GM12865 (cell line): ENCODE data around the gene NEDD4L.
A peak's percentile ranks its signal among the peaks of the same experiment; 100 is the strongest.

Experiments
- DNase-seq: peaks from one replicate; pipeline ENCODE4 v3.0.0; 2010; ENCODE audit warnings: low read depth
- H3K4me3 ChIP-seq: 2 replicates; pipeline ENCODE4 v1.5.1; 2011; ENCODE audit warnings: mild to moderate bottlenecking, low read depth, low read length, control low read depth
- TF ChIP-seq, protein P1 (sequence below): IDR thresholded peaks from 2 replicates; pipeline ENCODE4 v1.5.1; 2011; ENCODE audit warnings: low read length, control low read depth, low read depth, inconsistent platforms; ENCODE audit not compliant: insufficient read depth; ENCODE audit errors: missing control alignments

Gene NEDD4L

DNA sequence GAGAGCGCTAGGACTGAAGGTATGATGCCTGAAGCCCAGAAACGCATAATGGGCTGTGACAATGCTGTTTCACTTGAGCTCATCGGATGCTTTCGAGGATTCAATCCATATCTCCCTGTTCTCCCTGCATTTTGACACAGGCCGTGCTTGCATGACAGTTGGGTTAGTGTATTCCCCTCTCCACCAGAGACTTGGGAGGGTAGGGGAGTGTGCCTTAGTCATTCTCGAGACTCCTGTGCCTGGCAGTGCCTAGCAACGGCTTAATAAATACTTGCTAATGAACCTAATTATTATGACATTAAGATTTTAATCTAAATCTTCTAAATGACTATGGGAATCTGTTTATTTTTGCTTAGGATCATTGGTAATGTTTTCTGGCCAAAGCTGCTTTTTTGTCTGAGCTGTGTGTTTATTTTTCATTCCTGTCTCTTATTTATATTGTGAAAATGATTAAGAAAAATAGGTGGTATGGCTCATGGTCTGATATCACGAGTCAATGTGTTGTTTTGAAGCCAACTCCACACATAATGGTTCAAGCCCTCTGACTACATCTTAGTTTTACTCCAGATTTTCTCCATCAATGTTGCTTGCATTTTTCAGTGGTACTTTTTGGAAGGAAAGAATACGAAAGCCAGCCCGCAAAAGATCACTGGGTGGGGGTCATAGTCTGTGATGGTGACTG, 61.3 kb downstream of the NEDD4L start:
- TF ChIP-seq, protein P1, sequence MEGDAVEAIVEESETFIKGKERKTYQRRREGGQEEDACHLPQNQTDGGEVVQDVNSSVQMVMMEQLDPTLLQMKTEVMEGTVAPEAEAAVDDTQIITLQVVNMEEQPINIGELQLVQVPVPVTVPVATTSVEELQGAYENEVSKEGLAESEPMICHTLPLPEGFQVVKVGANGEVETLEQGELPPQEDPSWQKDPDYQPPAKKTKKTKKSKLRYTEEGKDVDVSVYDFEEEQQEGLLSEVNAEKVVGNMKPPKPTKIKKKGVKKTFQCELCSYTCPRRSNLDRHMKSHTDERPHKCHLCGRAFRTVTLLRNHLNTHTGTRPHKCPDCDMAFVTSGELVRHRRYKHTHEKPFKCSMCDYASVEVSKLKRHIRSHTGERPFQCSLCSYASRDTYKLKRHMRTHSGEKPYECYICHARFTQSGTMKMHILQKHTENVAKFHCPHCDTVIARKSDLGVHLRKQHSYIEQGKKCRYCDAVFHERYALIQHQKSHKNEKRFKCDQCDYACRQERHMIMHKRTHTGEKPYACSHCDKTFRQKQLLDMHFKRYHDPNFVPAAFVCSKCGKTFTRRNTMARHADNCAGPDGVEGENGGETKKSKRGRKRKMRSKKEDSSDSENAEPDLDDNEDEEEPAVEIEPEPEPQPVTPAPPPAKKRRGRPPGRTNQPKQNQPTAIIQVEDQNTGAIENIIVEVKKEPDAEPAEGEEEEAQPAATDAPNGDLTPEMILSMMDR = no peak
- no peak overlapping the region for H3K4me3 ChIP-seq
- DNase-seq = no peak

DNA sequence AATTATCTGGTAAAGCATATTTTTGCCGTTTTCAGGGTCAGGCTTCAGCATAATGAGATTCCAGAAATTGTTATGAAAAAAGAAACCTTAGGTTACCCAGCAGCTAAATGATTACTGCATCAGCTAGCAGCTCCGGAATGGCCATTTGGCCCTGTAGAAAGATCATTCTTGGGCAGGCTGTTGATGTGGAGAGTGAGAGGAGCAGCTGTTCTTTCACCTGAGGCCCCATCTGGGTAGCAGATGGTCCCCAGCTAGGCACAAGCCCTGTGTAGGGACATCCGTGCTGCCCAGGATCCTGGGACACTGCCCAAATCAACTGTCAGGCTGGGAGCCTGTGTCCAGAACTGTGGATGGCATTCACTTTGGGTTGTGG, 61.8 kb downstream of the NEDD4L start:
- TF ChIP-seq, protein P1 = no peak
- H3K4me3 ChIP-seq = no peak overlapping the region
- DNase-seq = no peak

DNA sequence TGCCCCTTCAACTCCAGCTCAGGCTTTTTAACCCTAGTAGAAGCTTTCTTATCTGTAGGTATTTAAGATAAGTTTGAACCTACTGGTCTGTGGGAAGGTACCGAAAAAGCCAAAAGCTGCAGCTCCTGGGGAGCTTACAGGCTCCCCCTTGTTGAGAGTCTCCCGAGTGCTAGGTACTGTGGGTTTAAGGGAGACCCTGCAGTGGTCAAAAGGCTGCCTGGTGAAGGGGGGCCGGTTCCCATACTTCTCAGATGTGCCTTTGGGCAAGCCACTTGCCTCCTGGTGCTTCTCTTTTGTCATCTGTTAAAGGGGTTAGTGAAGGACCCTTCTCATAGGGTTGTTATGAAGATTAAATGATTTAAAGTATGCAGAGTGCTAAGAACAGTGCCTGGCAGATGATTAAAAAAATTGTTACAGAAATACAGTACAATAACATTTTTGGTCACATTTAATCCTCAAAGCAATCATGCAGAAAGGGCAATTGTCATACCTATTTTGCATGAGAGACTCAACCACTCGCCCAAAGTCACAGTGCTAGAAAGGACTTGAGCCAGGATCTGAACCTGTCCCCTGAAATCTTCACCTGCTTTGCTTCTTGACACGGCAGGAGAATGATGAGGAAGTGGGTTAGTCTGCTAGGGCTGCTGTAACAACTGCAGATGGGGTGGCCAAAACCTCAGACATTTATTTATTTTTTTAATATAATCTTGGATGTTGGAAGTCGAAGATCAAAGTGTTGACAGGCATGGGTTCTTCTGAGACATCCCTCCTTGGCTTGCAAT, 62.5 kb downstream of the NEDD4L start:
- TF ChIP-seq, protein P1 = no peak
- DNase-seq = no peak
- no peak overlapping the region for H3K4me3 ChIP-seq

DNA sequence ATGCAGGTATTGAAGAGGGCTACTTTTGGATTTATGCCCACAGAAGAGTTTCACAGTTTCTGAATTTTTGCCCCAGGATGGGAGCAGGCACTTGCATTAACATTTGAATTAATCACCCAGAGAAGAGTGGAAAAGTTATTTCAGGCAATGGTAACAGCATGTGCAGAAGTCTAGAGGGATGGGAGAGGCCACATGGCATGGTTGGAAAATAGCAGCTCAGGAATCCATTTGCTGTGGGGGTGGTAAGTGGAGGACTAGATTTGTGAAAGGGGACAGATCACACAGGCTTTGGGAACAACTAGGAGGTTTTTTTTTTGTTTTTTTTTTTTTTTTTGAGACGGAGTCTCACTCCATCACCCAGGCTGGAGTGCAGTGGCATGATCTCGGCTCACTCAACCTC, 65.2 kb downstream of the NEDD4L start:
- no peak for DNase-seq
- no peak overlapping the region for H3K4me3 ChIP-seq
- TF ChIP-seq, protein P1 = no peak

DNA sequence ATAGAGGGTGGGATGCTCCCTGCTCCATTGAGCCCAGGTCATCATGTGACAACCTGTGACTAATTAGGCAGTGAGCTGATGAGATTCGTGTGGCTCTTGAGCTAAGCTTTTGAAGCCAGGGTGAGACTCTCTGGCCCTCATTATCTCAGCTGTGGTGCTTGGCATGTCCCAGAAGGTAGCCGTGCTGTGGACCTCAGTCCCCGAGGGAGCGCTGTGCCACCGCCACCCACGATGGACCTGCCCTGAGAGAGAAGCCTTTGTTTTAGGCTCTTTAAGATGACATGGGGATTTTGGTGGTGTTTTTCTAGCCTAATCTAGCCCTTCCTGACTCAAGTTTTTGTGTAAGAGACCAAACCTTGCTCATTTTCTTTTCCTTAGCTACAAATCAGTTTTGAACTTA, 66.4 kb downstream of the NEDD4L start:
- DNase-seq = peak; percentile 46
- TF ChIP-seq, protein P1 = no peak
- H3K4me3 ChIP-seq = no peak overlapping the region

DNA sequence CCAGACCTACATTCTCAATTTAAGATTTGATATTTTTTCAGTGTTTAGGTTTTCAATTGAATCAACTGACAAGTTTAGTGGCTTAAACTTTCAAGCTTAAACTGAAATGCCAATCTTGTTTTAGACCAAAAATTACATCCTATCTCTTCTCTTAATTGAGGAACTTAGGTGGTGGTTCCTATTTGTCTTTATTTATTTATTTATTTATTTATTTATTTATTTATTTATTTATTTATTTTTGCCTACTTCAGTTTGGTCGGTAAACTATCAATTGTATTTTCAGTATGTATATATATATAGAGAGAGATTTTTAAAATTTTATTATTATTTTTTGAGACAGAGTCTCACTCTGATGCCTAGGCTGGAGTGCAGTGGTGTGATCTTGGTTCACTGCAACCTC, 68.1 kb downstream of the NEDD4L start:
- TF ChIP-seq, protein P1 = no peak

More for the DNA sequence above, 68.1 kb downstream of the NEDD4L start:
- H3K4me3 ChIP-seq = no peak overlapping the region
- no peak for DNase-seq
